Cortex of kidney (tissue), 1 donor: ENCODE results near the gene ZNF705A.
"Not testable (repeated sequence)": the region's sequence is repeated elsewhere in the genome, so short reads cannot be mapped to it uniquely, and the experiment has no call there.

Experiments used
- DNase-seq: peaks from one replicate; lab custom pipeline; 2025; lab: John Stamatoyannopoulos, UW

The ZNF705A gene

DNA sequence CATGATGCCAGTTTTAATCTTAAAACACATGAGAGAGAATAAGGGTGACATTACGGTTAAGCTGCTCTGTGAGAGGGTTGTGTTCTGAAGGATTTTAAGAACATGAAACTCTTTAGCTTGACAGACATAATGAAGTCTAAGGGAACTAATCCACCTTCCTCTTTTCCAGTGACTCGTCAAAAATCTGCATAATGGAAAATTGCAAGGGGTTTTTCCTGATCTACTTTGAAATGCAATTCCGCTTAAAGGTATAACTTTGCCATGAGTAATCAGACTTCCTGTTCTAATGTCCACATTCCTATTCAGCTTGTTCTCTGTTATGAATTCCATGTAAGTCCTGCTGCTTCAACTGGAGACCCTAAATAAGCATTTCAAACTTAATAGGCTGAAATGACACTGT, at the start of gene ZNF705A:
ZNF705A (plus strand) TSS at position 171 of the 400 bp plus-strand sequence. CDS start 15,611 bp downstream, outside the sequence.
- no peak for DNase-seq

DNA sequence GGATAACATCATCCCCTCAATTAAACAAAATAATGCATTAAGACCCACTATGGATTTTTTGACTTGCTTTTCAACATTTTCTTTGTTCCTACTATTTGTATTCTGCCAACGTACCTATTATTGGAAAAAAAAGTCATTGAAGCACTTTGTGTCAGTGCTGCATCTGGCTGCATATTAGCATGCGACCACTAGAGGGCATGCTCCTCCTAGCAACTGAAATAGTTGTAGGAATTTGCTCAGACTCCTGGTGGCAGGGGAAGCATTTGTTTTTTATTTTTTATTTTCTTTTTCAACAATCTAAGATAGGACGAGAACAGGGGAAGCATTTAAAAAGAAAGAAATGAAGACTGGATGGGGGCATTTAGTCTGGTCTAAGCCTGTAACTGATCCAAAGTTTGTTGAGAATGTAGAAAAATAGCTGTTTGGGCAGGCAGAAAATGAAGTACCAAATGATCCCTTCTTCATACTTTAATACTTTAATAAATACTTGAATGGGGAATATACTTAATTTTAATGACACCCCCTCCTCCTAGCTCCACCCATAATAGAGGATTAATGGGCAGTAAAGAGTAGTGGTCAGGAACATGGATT, 47.9 kb upstream of the ZNF705A start:
- no peak for DNase-seq

DNA sequence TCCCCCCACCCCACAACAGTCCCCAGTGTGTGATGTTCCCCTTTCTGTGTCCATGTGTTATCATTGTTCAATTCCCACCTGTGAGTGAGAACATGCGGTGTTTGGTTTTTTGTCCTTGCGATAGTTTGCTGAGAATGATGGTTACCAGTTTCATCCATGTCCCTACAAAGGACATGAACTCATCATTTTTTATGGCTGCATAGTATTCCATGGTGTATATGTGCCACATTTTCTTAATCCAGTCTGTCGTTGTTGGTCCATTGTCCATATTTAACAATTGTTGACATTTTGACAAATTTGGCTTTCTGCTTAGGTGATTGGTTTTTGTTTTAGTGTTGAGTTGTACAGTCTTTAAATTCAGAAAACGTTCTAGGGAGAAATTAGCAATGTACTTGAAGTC, 43.7 kb upstream of the ZNF705A start:
- not testable (repeated sequence) for DNase-seq

DNA sequence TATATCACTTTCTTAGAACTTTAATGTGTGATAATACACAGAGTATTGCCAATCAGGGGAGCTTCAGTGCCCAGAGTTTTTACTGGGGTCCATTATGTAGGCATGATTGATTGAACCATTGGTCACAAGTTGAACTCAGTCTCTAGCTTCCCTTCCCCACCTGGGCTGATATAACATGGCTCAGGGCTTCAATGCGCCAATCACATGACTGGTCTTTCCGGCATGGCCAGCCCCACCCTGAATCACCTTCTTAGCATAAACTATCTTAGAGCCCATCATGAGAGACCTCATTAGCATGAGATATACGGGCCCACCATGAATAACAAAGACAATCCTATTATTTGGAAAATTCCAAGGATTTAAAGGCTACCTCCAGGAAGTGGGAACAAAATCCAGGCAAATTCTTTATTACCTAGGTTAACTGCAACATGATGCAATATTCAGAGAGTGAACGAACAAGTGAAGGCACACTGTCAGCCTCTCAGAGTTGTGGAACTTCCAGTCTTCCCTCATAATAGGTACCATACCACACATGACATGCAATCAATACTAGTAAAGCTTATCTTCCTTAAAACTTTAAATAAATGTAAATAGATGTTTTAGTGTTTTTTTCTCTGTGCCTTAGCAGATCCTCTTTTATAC, 36.6 kb upstream of the ZNF705A start:
- no peak for DNase-seq

DNA sequence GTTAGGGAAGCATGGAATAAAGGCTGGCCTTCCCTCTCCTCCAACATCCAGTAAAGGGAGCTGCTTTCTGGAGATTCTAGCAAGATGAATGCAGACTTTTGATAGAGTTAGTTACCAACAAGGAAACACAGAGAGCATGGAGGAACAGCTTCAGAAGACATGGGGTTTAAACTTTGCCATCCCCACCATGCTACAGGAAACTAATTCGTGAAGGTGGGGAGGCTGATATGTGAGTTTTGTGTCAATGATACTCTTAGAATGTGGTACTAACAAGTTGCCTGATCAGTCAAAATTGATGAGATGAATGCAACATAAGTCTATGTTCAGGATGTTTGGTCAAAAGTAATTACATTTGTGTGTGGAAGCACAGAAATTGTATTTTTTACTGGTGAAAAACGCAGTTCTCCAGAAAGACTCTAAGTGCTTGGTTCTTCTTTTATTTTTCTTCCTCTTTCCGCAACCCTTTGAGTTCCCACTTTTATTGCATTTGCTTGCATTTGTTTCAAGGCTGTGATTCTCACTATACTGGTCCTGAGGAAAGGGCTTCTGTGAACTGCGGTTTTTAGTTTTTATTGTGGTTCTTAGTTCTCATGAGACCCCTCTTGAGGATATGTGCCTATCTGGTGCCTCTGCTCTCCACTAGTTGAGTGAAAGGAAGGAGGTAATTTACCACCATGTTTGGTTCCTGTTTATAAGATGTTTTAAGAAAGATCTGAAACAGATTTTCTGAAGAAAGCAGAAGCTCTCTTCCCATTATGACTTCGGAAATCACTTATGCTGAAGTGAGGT, 33.5 kb upstream of the ZNF705A start, which contains the start of gene CLEC4A:
CLEC4A (plus strand) TSS at position 494 of the 789 bp plus-strand sequence; CDS start at position 756, 262 bp downstream.
- no peak for DNase-seq

DNA sequence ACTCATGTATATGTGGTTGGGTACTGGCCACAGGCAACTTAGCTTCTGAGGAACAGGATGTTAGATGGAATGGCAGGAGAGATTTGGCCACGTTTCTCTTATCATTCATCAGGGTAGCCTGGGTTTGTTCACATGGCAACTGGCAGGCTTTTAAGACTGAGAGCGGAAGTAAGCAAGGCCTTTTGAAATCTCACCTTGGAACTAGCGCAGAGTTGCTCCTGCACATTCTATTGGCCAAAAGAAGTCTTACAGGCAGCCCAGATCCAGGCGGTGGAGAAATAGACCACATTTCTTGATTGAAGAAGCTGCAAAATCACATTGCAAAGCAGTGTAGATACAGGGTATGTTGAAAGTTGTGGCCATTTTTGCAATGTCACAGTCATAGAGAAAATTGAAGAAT, 29.7 kb upstream of the ZNF705A start:
- DNase-seq = no peak

DNA sequence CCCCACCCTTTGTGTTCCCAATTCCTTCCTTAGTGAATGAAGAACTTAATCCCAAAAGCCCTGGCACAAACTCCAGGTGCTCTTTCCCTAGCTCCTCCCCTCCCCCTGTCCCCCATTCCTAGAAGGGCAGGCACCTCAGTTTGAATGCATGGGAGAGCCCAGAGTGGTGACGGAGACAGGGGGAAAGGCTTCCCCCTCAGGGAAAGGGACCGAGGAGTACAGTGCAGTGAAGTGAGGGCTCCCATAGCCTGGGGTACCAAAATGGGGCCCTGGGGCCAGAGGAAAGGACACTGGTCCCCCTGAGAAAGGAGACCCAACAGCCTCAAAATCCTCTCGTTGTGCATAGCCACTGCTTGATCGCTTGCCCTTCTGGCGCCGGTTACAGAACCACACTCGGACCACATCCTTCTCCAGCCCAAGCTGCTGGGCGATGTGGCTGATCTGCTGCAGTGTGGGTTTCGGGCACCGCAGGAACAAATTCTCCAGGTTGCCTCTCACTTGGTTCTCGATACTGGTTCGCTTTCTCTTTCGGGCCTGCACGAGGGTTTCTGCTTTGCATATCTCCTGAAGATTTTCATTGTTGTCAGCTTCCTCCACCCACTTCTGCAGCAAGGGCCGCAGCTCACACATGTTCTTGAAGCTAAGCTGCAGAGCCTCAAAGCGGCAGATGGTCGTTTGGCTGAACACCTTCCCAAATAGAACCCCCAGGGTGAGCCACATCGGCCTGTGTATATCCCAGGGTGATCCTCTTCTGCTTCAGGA, 23.0 kb upstream of the ZNF705A start:
- DNase-seq = not testable (repeated sequence)

DNA sequence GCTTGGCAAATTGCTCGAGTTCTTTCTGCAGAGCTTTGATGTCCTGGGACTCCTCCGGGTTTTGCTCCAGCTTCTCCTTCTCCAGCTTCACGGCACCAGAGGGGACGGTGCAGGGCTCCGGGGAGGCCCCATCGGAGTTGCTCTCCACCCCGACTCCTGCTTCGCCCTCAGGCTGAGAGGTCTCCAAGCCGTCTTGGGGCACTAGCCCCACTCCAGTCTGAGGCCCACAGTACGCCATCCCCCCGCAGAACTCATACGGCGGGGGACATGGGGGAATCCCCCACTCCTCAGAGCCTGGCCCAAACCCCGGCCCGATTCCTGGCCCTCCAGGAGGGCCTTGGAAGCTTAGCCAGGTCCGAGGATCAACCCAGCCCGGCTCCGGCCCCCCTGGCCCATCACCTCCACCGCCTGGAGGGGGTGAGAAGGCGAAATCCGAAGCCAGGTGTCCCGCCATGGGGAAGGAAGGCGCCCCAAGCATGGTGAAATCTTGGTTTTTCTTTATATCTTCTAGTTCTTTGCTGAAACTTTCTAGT, 22.4 kb upstream of the ZNF705A start:
- not testable (repeated sequence) for DNase-seq

DNA sequence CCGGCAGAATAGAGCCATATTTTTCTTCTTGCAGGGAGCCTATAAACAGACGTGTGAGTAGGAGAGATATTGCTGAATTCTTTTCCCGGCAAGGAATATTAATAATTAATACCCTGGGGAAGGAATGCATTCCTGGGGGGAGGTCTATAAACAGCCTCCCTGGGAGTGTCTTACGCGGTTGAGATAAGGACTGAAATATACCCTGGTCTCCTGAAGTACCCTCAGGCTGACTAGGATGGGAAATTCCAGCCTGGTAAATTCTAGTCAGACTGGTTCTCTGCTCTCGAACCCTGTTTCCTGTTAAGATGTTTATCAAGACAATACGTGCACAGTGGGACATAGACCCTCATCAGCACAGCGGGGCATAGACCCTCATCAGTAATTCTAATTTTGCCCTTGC, 15.2 kb upstream of the ZNF705A start:
- DNase-seq = not testable (repeated sequence)

DNA sequence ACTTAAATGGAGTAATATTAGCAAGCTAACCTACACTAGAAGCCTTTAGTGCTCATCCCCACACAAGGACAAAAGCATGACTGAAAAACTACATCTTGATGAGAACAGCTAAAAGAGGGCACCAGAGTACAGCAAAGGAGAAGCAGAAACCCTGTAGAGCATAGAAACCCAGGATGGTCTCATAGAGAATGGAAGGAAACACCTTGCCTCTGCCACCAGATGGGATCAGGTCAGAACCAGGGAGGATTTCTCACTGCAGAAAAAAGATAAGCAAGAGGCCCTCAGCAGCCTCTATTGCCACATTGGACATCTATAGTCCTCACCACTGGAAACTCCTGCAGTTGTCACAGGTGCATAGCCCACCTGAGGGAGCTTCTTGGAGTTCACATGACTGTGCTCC, 13.6 kb upstream of the ZNF705A start:
- DNase-seq = no peak

DNA sequence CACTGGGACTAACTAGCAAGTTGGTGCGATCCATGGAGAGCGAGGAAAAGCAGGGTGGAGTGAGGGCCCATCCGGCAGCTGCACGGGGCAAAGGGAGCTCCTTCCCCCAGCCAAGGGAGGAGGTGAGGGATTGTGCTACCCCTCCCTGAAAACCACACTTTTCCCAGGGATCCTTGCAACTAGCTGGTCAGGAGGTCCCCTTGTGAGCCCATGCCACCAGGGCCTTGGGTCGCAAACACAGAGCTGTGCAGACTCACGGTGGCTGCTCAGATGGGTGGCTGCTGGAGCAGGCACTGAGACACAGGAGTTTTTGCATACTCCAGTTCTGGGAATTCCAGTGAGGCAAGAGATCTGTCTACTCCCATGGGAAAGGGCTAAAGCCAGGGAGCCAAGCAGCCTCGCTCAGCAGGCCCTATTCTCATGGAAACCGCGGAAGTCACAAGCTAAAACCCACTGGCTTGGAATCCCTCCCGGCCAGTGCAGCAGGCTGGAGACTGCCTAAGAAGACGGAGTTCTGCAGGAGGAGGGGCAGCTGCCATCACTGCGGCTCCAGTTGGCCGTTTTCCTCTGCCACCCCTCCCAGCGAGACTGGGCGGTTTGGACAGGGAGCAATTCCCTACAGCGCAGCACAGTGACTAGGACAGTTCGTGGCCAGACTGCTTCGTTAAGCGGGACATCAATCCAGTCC, 10.9 kb upstream of the ZNF705A start:
- no peak for DNase-seq

DNA sequence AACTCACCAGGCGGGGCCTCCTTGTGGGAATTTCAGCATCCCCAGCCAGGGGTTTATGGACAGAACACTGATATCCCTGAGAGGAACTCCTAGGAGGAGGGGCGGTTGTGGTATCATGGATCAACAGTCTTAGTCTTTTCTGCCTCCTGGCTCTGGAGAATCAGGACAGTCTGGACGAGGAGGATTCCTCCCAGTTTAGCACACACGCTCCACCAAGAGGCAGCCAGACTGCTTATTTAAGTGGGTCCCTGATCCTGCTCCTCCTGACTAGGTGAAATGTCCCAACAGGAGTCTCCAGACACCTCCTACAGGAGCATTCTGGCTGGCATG, 10.4 kb upstream of the ZNF705A start:
- DNase-seq = no peak

DNA sequence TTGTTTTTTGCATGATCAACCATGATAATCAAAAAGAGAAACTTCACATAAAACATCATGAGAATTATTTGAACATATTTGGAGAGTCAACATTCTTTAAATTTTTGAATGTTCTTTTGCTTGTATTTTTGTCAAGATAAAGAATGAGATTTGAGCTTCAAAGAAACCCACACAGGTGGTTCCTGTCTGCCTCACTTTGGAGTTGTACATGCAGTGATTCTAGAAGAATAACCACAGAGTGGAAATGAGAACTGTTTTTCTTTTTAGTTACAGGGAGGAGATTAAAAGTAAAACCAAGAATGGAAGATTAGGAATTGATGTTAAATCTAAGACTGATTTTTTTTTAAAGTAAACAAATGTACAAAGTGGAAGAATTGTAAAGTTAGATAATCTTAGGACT, 2.3 kb upstream of the ZNF705A start:
- no peak for DNase-seq

DNA sequence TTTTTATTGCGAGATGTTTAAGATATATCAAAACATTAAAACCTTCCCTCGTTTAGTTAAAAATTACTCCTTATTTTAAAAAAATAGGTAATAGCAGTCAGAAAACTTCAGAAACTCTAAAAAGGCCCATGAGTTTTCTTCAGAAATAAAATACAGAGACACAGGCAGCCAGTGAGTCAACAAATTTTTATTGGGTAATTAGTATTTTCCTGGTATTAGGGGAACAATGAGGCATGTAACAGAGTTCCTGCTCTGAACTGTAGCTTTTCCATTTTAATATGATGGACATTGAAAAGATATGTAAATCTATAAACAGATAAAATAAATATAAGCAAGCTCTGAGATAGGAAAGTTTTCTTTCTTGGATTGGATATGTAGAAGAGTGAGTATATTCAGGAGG, 399 bp upstream of the ZNF705A start:
- DNase-seq = no peak

DNA sequence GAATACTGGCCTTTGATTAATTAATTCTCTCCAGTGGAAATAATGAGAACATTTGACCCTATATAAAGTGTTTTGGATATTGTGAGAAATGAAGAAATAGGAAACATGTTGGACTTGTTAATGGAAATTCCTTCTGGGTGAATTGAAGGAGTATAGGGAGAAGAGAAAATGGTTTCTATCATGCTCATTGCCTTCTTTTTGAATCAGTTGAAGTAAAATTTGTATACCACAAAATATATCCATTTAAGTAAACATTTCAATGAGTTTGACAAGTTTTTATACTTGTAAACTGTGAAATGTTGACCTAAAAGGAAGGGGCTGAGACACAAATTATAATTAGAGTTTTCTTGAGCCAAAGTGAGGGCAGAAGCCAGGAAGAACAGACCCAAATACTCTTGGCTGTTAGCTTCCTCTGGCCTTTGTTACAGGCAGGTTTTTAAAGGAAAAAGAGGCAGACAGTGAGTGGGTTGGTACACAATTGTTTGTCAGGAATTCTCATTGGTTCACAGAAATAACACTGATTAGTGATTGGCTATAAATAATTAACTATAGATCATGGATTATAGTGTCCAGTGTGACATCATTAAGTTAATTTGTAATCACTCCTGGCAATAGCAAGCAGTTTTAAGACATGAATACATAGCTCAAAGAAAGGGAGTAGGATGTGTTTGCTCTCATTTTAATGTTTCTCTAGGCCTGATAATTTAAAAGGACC, 826 bp downstream of the ZNF705A start:
- no peak for DNase-seq

DNA sequence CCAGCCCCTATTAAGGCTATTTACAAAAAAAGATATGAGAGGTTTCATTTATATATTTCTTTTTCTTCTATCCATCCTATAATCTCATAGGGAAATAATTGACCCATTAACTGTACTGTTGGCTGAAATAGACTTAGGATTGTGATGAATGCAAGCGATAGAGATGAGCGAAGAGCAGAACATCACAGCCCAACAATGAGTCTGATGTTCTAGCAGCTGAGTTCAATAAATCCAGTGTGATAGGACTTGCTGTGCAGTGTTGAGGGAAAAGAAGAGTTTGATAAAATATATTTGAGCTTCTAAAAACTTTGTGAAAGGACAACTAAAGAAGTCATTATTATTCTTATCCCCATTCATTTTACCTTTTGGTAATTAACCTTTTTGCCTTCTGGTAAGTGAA, 16.1 kb downstream of the ZNF705A start:
- DNase-seq = not testable (repeated sequence)

DNA sequence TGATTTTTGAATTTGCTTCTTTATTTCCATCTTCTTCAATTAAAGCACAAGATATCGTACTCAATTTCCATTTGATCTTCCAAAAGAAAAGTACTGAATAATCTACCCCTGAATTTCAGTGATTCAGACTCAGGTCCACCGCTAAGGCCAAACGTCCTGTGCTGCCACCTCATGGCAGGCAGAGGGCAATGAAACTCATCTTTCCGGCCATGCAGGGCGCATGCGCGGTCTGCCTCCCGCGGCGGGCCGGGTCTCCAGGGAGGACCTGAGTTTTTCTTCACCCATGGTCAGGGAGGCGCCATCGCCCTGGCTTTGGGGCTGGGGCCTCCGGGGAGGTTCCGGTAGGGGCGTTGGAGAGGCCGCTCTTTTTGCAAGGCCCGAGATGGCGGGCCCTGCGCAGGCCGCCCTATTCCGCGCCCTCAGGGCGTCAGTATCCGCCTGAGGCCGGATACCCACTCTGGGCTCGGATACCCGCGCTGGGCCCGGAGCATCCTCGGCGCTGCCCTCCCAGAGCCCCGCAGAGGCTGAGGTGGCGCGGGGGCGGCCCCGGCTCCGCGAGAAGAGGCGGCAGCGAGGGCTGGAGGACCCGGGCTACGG, 23.3 kb downstream of the ZNF705A start:
- DNase-seq = not testable (repeated sequence)

DNA sequence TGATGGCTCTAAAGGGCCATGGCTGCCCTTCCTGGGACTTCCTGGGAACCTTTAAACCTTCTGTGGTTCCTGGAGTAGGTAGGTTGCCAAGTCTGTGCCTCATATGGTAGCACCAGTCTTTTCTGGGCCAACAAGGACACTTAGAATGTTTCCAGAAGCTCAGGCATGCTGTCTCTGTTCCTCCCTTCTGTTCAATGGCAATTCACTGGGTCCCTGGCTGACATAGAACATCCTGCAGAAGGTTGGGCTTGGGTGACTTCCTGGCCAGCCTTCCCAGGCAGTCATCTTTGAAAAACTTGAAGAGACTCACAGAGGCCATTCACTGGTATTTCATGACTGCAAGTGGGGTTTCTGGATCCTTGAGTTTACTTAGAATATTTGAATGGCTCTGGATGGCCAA, 24.5 kb downstream of the ZNF705A start:
- not testable (repeated sequence) for DNase-seq

DNA sequence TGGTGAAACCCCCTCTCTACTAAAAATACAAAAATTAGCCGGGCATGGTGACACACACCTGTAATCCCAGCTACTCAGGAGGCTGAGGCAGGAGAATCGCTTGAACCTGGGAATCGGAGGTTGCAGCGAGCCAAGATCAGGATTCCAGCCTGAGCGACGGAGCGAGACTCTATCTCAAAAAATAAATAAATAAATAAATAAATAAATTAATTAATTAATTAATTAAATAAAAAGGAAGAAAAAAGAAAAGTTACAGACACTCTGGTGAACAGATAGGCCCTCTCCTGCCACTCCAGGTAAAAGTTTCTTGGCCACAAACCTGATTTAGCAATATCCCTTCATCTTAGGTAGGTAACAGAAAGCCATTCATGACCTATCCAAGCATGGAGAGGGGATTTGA, 26.1 kb downstream of the ZNF705A start:
- not testable (repeated sequence) for DNase-seq

DNA sequence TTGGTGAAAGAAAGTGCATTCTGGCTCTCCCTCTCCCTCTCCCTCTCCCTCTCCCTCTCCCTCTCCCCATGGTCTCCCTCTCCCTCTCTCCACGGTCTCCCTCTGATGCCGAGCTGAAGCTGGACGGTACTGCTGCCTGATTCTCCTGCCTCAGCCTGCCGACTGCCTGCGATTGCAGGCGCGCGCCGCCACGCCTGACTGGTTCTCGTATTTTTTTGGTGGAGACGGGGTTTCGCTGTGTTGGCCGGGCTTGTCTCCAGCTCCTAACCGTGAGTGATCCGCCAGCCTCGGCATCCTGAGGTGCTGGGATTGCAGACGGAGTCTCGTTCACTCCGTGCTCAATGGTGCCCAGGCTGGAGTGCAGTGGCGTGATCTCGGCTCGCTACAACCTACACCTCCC, 26.5 kb downstream of the ZNF705A start:
- DNase-seq = not testable (repeated sequence)
